Fibroblast of peridontal ligament (primary cell): Measurements from ENCODE around the gene ARHGAP10.

Experiments
- DNase-seq: peaks from one replicate; pipeline ENCODE4 v3.0.0-alpha.2; 2010; ENCODE audit errors: extremely low read depth

The ARHGAP10 gene

GRCh38 chr4:148029781-148030180 lies 297.9 kb downstream of the ARHGAP10 start:
- no peak for DNase-seq

GRCh38 chr4:148030193-148030873 lies 298.4 kb downstream of the ARHGAP10 start:
- DNase-seq, result peak; percentile 88

- no peak for DNase-seq
These were observed 302.9 kb downstream of the ARHGAP10 start for GRCh38 chr4:148034813-148035212.

- DNase-seq, result no peak
These were observed 309.9 kb downstream of the ARHGAP10 start for GRCh38 chr4:148041606-148042329.

- DNase-seq, result peak; percentile 21
These were observed 312.4 kb downstream of the ARHGAP10 start for GRCh38 chr4:148044089-148044911.

GRCh38 chr4:148044912-148045352 lies 313.0 kb downstream of the ARHGAP10 start:
- DNase-seq, result peak; percentile 62

- no peak for DNase-seq
These were observed 316.7 kb downstream of the ARHGAP10 start for GRCh38 chr4:148048598-148048997.

GRCh38 chr4:148051403-148051802 lies 319.5 kb downstream of the ARHGAP10 start:
- no peak for DNase-seq

GRCh38 chr4:148052448-148052847 lies 320.6 kb downstream of the ARHGAP10 start:
- no peak for DNase-seq

- no peak for DNase-seq
These were observed 321.6 kb downstream of the ARHGAP10 start for GRCh38 chr4:148053298-148054003.

- no peak for DNase-seq
These were observed 322.4 kb downstream of the ARHGAP10 start for GRCh38 chr4:148054275-148054674.

- no peak for DNase-seq
These were observed 324.0 kb downstream of the ARHGAP10 start for GRCh38 chr4:148055844-148056243.

GRCh38 chr4:148056879-148057278 lies 325.0 kb downstream of the ARHGAP10 start:
- DNase-seq, result peak; percentile 40

GRCh38 chr4:148057516-148057915 lies 325.6 kb downstream of the ARHGAP10 start:
- DNase-seq, result no peak

- DNase-seq, result no peak
These were observed 326.3 kb downstream of the ARHGAP10 start for GRCh38 chr4:148057984-148058859.

GRCh38 chr4:148059617-148060180 lies 327.8 kb downstream of the ARHGAP10 start:
- DNase-seq, result no peak

- DNase-seq, result no peak
These were observed 328.6 kb downstream of the ARHGAP10 start for GRCh38 chr4:148060264-148061140.

GRCh38 chr4:148061141-148061481 lies 329.2 kb downstream of the ARHGAP10 start:
- DNase-seq, result no peak

- no peak for DNase-seq
These were observed 329.9 kb downstream of the ARHGAP10 start for GRCh38 chr4:148061795-148062194.
